Left ventricle myocardium inferior (tissue), 1 donor: ENCODE measurements around the gene RNF126. TPM values are rescaled to one million over a fixed set of nuclear protein-coding genes. Genes with fewer than 3 reads are reported as not detected.

Experiments
- DNase-seq: peaks from one replicate; pipeline ENCODE4 v3.0.0-alpha.2; 2020
- H3K27ac ChIP-seq: fragments of 200-600 bp; replicated peaks from 2 replicates; pipeline ENCODE4 v1.8.0; 2021
- H3K27me3 ChIP-seq: fragments of 200-600 bp; 2 replicates; pipeline ENCODE4 v1.8.0; 2021; ENCODE audit warnings: low read depth
- H3K36me3 ChIP-seq: fragments of 200-600 bp; 2 replicates; pipeline ENCODE4 v1.8.0; 2021
- H3K4me1 ChIP-seq: fragments of 200-600 bp; 2 replicates; pipeline ENCODE4 v1.8.0; 2021
- H3K4me3 ChIP-seq: fragments of 200-600 bp; 2 replicates; pipeline ENCODE4 v1.8.0; 2021; ENCODE audit warnings: mild to moderate bottlenecking, moderate library complexity
- H3K9me3 ChIP-seq: fragments of 200-600 bp; replicated peaks from 2 replicates; pipeline ENCODE4 v1.8.0; 2021
- CTCF ChIP-seq: fragments of 200-600 bp; IDR thresholded peaks from 2 replicates; pipeline ENCODE4 v1.8.0; 2021; ENCODE audit warnings: antibody characterized with exemption, mild to moderate bottlenecking, borderline replicate concordance
- intact Hi-C: fragments of 100-400 bp; cut with micrococcal nuclease; formaldehyde crosslinking; loops from one replicate; pipeline ENCODE4 v1.11.0; 2022
- total RNA-seq: library from RNA; stranded (reverse); fragmentation: NEBNext Ultra II Directional; extraction: Animal tissue kit (Norgen Biotek cat#: 25700); gene quantifications from one replicate; pipeline ENCODE4 v1.2.1, GENCODE V29; 2021
- donor health status: DM: no; HTN: yes; CAD: no; lungs with severe emphysema.

RNF126 gene
- total RNA-seq, 1 donor from 2014 or later: 25.5 TPM

- H3K4me3 ChIP-seq: no peak overlapping the region
- H3K9me3 ChIP-seq: no peaks in the 10 kb centered on the region
- no peaks in the 10 kb centered on the region for H3K4me1 ChIP-seq
- no peaks in the 10 kb centered on the region for H3K36me3 ChIP-seq
- intact Hi-C loops: no loop called here
- no peak overlapping the region for H3K27ac ChIP-seq
- TF ChIP-seq CTCF: no peak
- DNase-seq: no peak
- no peaks in the 10 kb centered on the region for H3K27me3 ChIP-seq
These were observed 24.7 kb upstream of the RNF126 start for GRCh38 chr19:687569-688166.

GRCh38 chr19:686589-687297 is 23.7 kb upstream of the RNF126 start:
- DNase-seq: no peak
- intact Hi-C loops: no loop called here
- no peak for TF ChIP-seq CTCF
- Histone ChIP-seq H3K9me3 (no peaks in the 10 kb centered on the region), H3K4me3 (no peak overlapping the region), H3K4me1 (no peaks in the 10 kb centered on the region), H3K27me3 (no peaks in the 10 kb centered on the region), H3K36me3 (no peaks in the 10 kb centered on the region), H3K27ac (no peak overlapping the region)

GRCh38 chr19:685454-685931 is 22.5 kb upstream of the RNF126 start:
- peaks cover 9% of the 10 kb centered on the region for H3K4me1 ChIP-seq
- intact Hi-C loops: no loop called here
- H3K27me3 ChIP-seq: no peaks in the 10 kb centered on the region
- H3K27ac ChIP-seq: no peak overlapping the region
- H3K4me3 ChIP-seq: no peak overlapping the region
- no peaks in the 10 kb centered on the region for H3K9me3 ChIP-seq
- TF ChIP-seq CTCF: no peak
- H3K36me3 ChIP-seq: no peaks in the 10 kb centered on the region
- DNase-seq: no peak

GRCh38 chr19:682678-683320 is 19.8 kb upstream of the RNF126 start:
- Histone ChIP-seq H3K27ac (no peak overlapping the region), H3K4me3 (no peak overlapping the region), H3K36me3 (no peaks in the 10 kb centered on the region), H3K4me1 (peaks cover 31% of the 10 kb centered on the region), H3K9me3 (no peaks in the 10 kb centered on the region), H3K27me3 (no peaks in the 10 kb centered on the region)
- intact Hi-C loops: no loop called here
- no peak for TF ChIP-seq CTCF
- no peak for DNase-seq

GRCh38 chr19:681029-682019 is 18.3 kb upstream of the RNF126 start:
- H3K9me3 ChIP-seq: no peaks in the 10 kb centered on the region
- H3K4me1 ChIP-seq: peaks cover 45% of the 10 kb centered on the region
- H3K27me3 ChIP-seq: peaks cover 10% of the 10 kb centered on the region
- TF ChIP-seq CTCF: no peak
- peak; percentile 55 for DNase-seq
- H3K27ac ChIP-seq: peak overlapping the region; percentile 99
- intact Hi-C loops: no loop called here
- H3K36me3 ChIP-seq: no peaks in the 10 kb centered on the region
- H3K4me3 ChIP-seq: peak overlapping the region; percentile 90
